IMR-90 (cell line): ENCODE results near the gene FBXL14. TPM values are rescaled to one million over a fixed set of nuclear protein-coding genes. Genes with fewer than 3 reads are reported as not detected.
A peak's percentile ranks its signal among the peaks of the same experiment; 100 is the strongest.

Source experiments
- ATAC-seq: fragments of 200-7000 bp; cut with Tn5 transposase; 2 replicates; pipeline ENCODE4 v1.9.1; 2020; ENCODE audit warnings: low read depth, mild to moderate bottlenecking, moderate library complexity
- BruUV-seq: library from RNA; stranded (reverse); fragments of 400-500 nt; replicated peaks from 2 replicates; lab custom pipeline; 2021; lab: Mats Ljungman, UMichigan
- CTCF ChIA-PET: fragments of 300-600 bp; formaldehyde crosslinking; extraction: SDS; loops from one replicate; lab custom pipeline; 2021; ENCODE audit warnings: antibody characterized with exemption; lab: Yijun Ruan, JAX
- POLR2A ChIA-PET: fragments of 300-600 bp; sonication (Branson Sonifier 250); formaldehyde crosslinking; loops from one replicate; lab custom pipeline; 2022; ENCODE audit warnings: antibody characterized with exemption; ENCODE audit not compliant: unreplicated experiment; lab: Charles Lee
- DNase-seq: peaks from one replicate; pipeline ENCODE4 v3.0.0; 2013
- H2AFZ ChIP-seq: replicated peaks from 2 replicates; pipeline ENCODE3; 2013; ENCODE audit warnings: low read length, mild to moderate bottlenecking; ENCODE audit not compliant: poor library complexity
- H2AK5ac ChIP-seq: 2 replicates; pipeline ENCODE4 v1.6.1; 2013; ENCODE audit warnings: low read depth, low read length, inconsistent platforms
- H2AK9ac ChIP-seq: replicated peaks from 2 replicates; pipeline ENCODE3; 2013; ENCODE audit warnings: mild to moderate bottlenecking, low read depth, low read length, moderate library complexity; ENCODE audit not compliant: poor library complexity
- H2BK120ac ChIP-seq: 2 replicates; pipeline ENCODE4 v1.6.1; 2013; ENCODE audit warnings: low read depth, low read length, inconsistent platforms
- H2BK15ac ChIP-seq: 3 replicates; pipeline ENCODE4 v1.6.1; 2013; ENCODE audit warnings: low read depth, low read length, inconsistent platforms
- H2BK20ac ChIP-seq: 2 replicates; pipeline ENCODE4 v1.6.1; 2013; ENCODE audit warnings: low read depth, mild to moderate bottlenecking, inconsistent platforms, low read length, moderate library complexity
- H2BK5ac ChIP-seq: 2 replicates; pipeline ENCODE4 v1.6.1; 2013; ENCODE audit warnings: mild to moderate bottlenecking, low read depth, low read length, inconsistent platforms; ENCODE audit not compliant: poor library complexity, severe bottlenecking
- H3K14ac ChIP-seq: replicated peaks from 2 replicates; pipeline ENCODE4 v1.6.1; 2013; ENCODE audit warnings: low read depth, low read length, inconsistent platforms
- H3K18ac ChIP-seq: 2 replicates; pipeline ENCODE4 v1.6.1; 2013; ENCODE audit warnings: low read depth, low read length, control low read depth
- H3K23ac ChIP-seq: 2 replicates; pipeline ENCODE4 v1.6.1; 2013; ENCODE audit warnings: low read depth, low read length, inconsistent platforms
- H3K27ac ChIP-seq: 2 replicates; pipeline ENCODE4 v1.5.1; 2013; ENCODE audit warnings: mild to moderate bottlenecking, control low read depth, low read length; ENCODE audit not compliant: insufficient read depth
- H3K27me3 ChIP-seq: 2 replicates; pipeline ENCODE4 v1.6.1; 2013; ENCODE audit warnings: low read length; ENCODE audit not compliant: control insufficient read depth, insufficient read depth
- H3K36me3 ChIP-seq: 2 replicates; pipeline ENCODE4 v1.6.1; 2013; ENCODE audit warnings: low read length, mixed read lengths; ENCODE audit not compliant: control insufficient read depth, insufficient read depth
- H3K4ac ChIP-seq: 2 replicates; pipeline ENCODE4 v1.6.1; 2013; ENCODE audit warnings: low read depth, low read length, inconsistent platforms
- H3K4me1 ChIP-seq: 2 replicates; pipeline ENCODE4 v1.6.1; 2013; ENCODE audit warnings: low read length, mixed read lengths; ENCODE audit not compliant: control insufficient read depth, insufficient read depth
- H3K4me2 ChIP-seq: 2 replicates; pipeline ENCODE4 v1.6.1; 2013; ENCODE audit warnings: low read depth, mild to moderate bottlenecking, control low read depth, low read length, moderate library complexity
- H3K4me3 ChIP-seq: 2 replicates; pipeline ENCODE4 v1.5.1; 2013; ENCODE audit warnings: low read depth, mild to moderate bottlenecking, control low read depth, low read length, moderate library complexity; ENCODE audit not compliant: insufficient read depth
- H3K56ac ChIP-seq: 2 replicates; pipeline ENCODE4 v1.6.1; 2013; ENCODE audit warnings: low read length, inconsistent platforms; ENCODE audit not compliant: insufficient read depth; ENCODE audit errors: extremely low read depth
- H3K79me1 ChIP-seq, 2 experiments: 2 replicates each; pipeline ENCODE4 v1.6.1; 2013; ENCODE audit warnings: low read length in 2 of 2, inconsistent platforms in 1 of 2, low read depth in 1 of 2
- H3K9ac ChIP-seq: 2 replicates; pipeline ENCODE4 v1.6.1; 2013; ENCODE audit warnings: low read depth, low read length, control low read depth
- H3K9me1 ChIP-seq: 2 replicates; pipeline ENCODE4 v1.6.1; 2013; ENCODE audit warnings: low read length, inconsistent platforms; ENCODE audit not compliant: insufficient read depth
- H3K9me3 ChIP-seq: 2 replicates; pipeline ENCODE4 v1.6.1; 2013; ENCODE audit warnings: low read length; ENCODE audit not compliant: control insufficient read depth, insufficient read depth
- H4K20me1 ChIP-seq: 2 replicates; pipeline ENCODE4 v1.6.1; 2013; ENCODE audit warnings: low read length, inconsistent platforms; ENCODE audit not compliant: insufficient read depth
- H4K5ac ChIP-seq: 2 replicates; pipeline ENCODE4 v1.6.1; 2013; ENCODE audit warnings: mild to moderate bottlenecking, low read depth, low read length, control low read depth
- H4K8ac ChIP-seq, 2 experiments: 2 replicates each; pipeline ENCODE4 v1.6.1; 2013; ENCODE audit warnings: low read depth in 2 of 2, low read length in 2 of 2, control low read depth in 1 of 2, inconsistent platforms in 1 of 2
- H4K91ac ChIP-seq: 2 replicates; pipeline ENCODE4 v1.6.1; 2013; ENCODE audit warnings: low read depth, low read length, inconsistent platforms; ENCODE audit not compliant: insufficient read depth
- BHLHE40 ChIP-seq: fragments of 150-350 bp; IDR thresholded peaks from 2 replicates; pipeline ENCODE4 v1.6.1; 2016; ENCODE audit warnings: mild to moderate bottlenecking, low read depth, low read length
- CEBPB ChIP-seq: IDR thresholded peaks from 2 replicates; pipeline ENCODE4 v1.6.1; 2012; ENCODE audit warnings: low read depth, low read length, improper control_type of control experiment
- CHD1 ChIP-seq: IDR thresholded peaks from 2 replicates; pipeline ENCODE4 v1.6.1; 2012; ENCODE audit warnings: low read depth, low read length, improper control_type of control experiment
- FOS ChIP-seq: fragments of 150-350 bp; IDR thresholded peaks from 2 replicates; pipeline ENCODE4 v1.6.1; 2016; ENCODE audit warnings: low read depth, low read length
- MAFK ChIP-seq: IDR thresholded peaks from 2 replicates; pipeline ENCODE4 v1.6.1; 2012; ENCODE audit warnings: low read depth, low read length, improper control_type of control experiment
- MAZ ChIP-seq: IDR thresholded peaks from 2 replicates; pipeline ENCODE4 v1.6.1; 2012; ENCODE audit warnings: low read depth, mild to moderate bottlenecking, low read length, improper control_type of control experiment, moderate library complexity, borderline replicate concordance
- MXI1 ChIP-seq: IDR thresholded peaks from 2 replicates; pipeline ENCODE4 v1.6.1; 2012; ENCODE audit warnings: low read depth, mild to moderate bottlenecking, low read length, moderate library complexity, borderline replicate concordance
- NFE2L2 ChIP-seq: fragments of 150-350 bp; IDR thresholded peaks from 2 replicates; pipeline ENCODE4 v1.6.1; 2016; ENCODE audit warnings: low read depth, mild to moderate bottlenecking, low read length
- POLR2A ChIP-seq: IDR thresholded peaks from 2 replicates; pipeline ENCODE4 v1.6.1; 2012; ENCODE audit warnings: mild to moderate bottlenecking, low read depth, low read length
- RAD21 ChIP-seq: IDR thresholded peaks from 2 replicates; pipeline ENCODE4 v1.6.1; 2012; ENCODE audit warnings: low read length, improper control_type of control experiment
- RCOR1 ChIP-seq: IDR thresholded peaks from 2 replicates; pipeline ENCODE4 v1.6.1; 2012; ENCODE audit warnings: mild to moderate bottlenecking, low read length, improper control_type of control experiment; ENCODE audit not compliant: insufficient replicate concordance
- RFX5 ChIP-seq: IDR thresholded peaks from 2 replicates; pipeline ENCODE4 v1.8.0; 2012; ENCODE audit warnings: low read depth, mild to moderate bottlenecking, low read length, moderate library complexity
- SMC3 ChIP-seq: fragments of 150-350 bp; IDR thresholded peaks from 2 replicates; pipeline ENCODE4 v1.6.1; 2016; ENCODE audit warnings: low read depth, mild to moderate bottlenecking, antibody characterized with exemption, low read length, moderate library complexity
- WGBS, 2 experiments: methylation state at CpG; one replicate each; pipeline versions ENCODE4 v1.1.5 to v1.1.7; 2013; ENCODE audit warnings: missing lambda C conversion rate in 2 of 2; ENCODE audit not compliant: insufficient read length in 1 of 2; ENCODE audit errors: extremely low coverage in 2 of 2; 5-methylcytosine and 5-hydroxymethylcytosine counted together
- dilution Hi-C: fragments of 300-500 bp; cut with HindIII; formaldehyde crosslinking; loops from one replicate; pipeline ENCODE4 v1.14.3; 2018; ENCODE audit warnings: low sequenced_read_pairs; ENCODE audit not compliant: unreplicated experiment
- in situ Hi-C: fragments of 300-500 bp; cut with MboI; formaldehyde crosslinking; loops from 3 replicates; pipeline ENCODE4 v1.14.3; 2019; ENCODE audit warnings: low sequenced_read_pairs, inconsistent platforms, mixed read lengths
- intact Hi-C: fragments of 100-400 bp; cut with micrococcal nuclease; formaldehyde crosslinking; loops from 2 replicates; pipeline ENCODE4 v1.10.0; 2022
- polyA plus RNA-seq, 3 experiments: library from polyadenylated mRNA; depleted of rRNA; stranded (reverse); fragments of >200 nt; gene quantifications; 2 replicates each; pipeline ENCODE4 v1.2.3, GENCODE V29; 2012; ENCODE audit warnings: low replicate concordance in 1 of 3
- total RNA-seq: library from RNA; depleted of rRNA; stranded (reverse); fragments of >200 nt; gene quantifications from 2 replicates; pipeline ENCODE4 v1.2.3, GENCODE V29; 2012
- TF ChIP-seq, protein P1 (sequence below): conservative IDR thresholded peaks from 2 replicates; pipeline ENCODE4 v1.5.1; 2012; ENCODE audit warnings: mild to moderate bottlenecking, low read depth, low read length, improper control_type of control experiment
- TF ChIP-seq, protein P2 (sequence below): fragments of 150-350 bp; IDR thresholded peaks from 2 replicates; pipeline ENCODE4 v1.6.1; 2017; ENCODE audit warnings: mild to moderate bottlenecking, antibody characterized with exemption, low read length, low read depth

FBXL14 gene
- total and polyA plus RNA-seq, 2 of the 4 experiments (the other 2 are of a cell fraction), result 4.7 to 7.3 TPM

DNA sequence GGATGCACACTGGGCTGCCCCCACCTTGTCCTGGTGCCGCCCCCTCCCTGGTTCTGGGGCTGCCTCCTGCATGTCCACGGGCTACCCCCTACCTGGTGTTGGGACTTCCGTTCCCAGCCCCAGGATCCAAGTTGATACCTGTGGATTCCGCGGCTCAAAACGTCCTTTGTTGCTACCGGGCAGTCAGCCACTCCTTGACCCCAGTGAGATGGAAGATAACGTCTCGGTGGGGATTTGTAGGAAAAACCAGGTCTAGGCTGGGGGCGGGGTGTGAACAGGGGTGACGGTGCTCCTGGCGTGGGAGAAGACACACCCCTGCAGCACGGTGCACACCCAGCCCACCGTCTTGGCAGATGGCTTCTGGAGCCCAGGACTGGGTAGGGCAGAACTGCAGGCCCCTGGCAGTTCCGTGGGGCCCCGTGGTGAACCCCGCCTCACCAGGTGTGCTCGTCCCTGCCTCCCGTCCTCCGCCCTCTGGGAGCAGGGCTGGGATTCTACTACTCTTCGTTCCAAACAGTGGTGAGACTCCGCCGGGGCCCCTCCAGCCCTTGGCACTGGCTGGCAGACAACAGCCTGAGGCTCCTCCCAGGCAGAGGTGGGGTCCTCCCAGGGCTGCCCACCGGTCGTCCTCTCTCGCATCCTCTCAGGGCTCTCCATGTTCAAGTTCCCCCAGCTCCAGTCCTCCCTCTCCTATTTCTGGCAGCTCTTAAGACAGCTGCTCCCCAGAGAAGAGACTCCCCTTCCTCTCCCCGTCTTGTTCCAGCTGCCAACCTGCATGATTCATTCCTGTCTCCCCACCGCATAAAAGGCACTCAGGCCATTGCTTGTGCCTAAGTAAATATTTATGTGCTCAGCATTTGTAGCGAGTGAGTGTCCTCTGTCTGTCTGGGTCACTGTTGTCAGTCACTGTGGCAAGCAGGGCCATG is 75.5 kb downstream of the FBXL14 start:
- 64% methylated on average over 15 of the region's 29 CpGs; no CpG with 5 or more reads in 1 of the 2 experiments for WGBS, 2 experiments
- TF ChIP-seq SMC3 (no peak), RCOR1 (peak; percentile 71), CHD1 (no peak), MAFK (peak; percentile 59), FOS (peak; percentile 79), BHLHE40 (peak; percentile 49; the same call in 1 of the 2 replicates), MXI1 (no peak), RAD21 (no peak), RFX5 (no peak), MAZ (no peak), NFE2L2 (no peak), POLR2A (no peak), CEBPB (no peak)
- TF ChIP-seq, protein P1, sequence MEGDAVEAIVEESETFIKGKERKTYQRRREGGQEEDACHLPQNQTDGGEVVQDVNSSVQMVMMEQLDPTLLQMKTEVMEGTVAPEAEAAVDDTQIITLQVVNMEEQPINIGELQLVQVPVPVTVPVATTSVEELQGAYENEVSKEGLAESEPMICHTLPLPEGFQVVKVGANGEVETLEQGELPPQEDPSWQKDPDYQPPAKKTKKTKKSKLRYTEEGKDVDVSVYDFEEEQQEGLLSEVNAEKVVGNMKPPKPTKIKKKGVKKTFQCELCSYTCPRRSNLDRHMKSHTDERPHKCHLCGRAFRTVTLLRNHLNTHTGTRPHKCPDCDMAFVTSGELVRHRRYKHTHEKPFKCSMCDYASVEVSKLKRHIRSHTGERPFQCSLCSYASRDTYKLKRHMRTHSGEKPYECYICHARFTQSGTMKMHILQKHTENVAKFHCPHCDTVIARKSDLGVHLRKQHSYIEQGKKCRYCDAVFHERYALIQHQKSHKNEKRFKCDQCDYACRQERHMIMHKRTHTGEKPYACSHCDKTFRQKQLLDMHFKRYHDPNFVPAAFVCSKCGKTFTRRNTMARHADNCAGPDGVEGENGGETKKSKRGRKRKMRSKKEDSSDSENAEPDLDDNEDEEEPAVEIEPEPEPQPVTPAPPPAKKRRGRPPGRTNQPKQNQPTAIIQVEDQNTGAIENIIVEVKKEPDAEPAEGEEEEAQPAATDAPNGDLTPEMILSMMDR, result no peak
- TF ChIP-seq, protein P2, sequence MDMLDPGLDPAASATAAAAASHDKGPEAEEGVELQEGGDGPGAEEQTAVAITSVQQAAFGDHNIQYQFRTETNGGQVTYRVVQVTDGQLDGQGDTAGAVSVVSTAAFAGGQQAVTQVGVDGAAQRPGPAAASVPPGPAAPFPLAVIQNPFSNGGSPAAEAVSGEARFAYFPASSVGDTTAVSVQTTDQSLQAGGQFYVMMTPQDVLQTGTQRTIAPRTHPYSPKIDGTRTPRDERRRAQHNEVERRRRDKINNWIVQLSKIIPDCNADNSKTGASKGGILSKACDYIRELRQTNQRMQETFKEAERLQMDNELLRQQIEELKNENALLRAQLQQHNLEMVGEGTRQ, result no peak

More for the DNA sequence above, 75.5 kb downstream of the FBXL14 start:
- Histone ChIP-seq H2BK20ac (peak overlapping the region; percentile 69; the same call in 1 of the 2 replicates), H2AK9ac (peak overlapping the region; percentile 22), H3K4me2 (peak overlapping the region; percentile 32), H3K9me1 (peaks cover 8% of the 10 kb centered on the region), H3K4me1 (peaks cover 16% of the 10 kb centered on the region), H2AK5ac (peak overlapping the region; percentile 84), H3K23ac (no peak overlapping the region), H3K4me3 (no peak overlapping the region), H4K8ac (0 out of 4 replicates have a peak overlapping the region, but pooled peaks of 1 of the 2 experiments have one; percentile 6), H3K9ac (no peak overlapping the region), H4K5ac (no peak overlapping the region), H4K20me1 (no peaks in the 10 kb centered on the region), H4K91ac (peak overlapping the region; percentile 43; the same call in 1 of the 2 replicates), H3K27ac (no peak overlapping the region), H2BK5ac (no peak overlapping the region), H2BK120ac (peak overlapping the region; percentile 73), H2AFZ (no peak overlapping the region), H3K79me1 (0 out of 4 replicates have a peak, but pooled peaks cover 0 to 5% of the 10 kb centered on the region in 2 experiments), H3K36me3 (no peaks in the 10 kb centered on the region), H3K14ac (0 out of 2 replicates have a peak overlapping the region, but pooled peaks have one; percentile 39), H3K9me3 (no peaks in the 10 kb centered on the region), H3K27me3 (no peaks in the 10 kb centered on the region), H3K4ac (peak overlapping the region; percentile 74), H3K18ac (no peak overlapping the region), H2BK15ac (0 out of 3 replicates have a peak overlapping the region, but pooled peaks have one; percentile 68), H3K56ac (no peak overlapping the region)
- intact Hi-C loops (no loop called here), in situ Hi-C loops (no loop called here), dilution Hi-C loops (no loop called here)
- no TSS peak for BruUV-seq
- DNase-seq (peak; percentile 91), ATAC-seq (peak; percentile 89)
- ChIA-PET CTCF (interaction anchor here (0.6 to 1.2 kb wide), 3 partner anchors 7 to 401 kb away, joined by 3 to 4 read pairs (median 3); no protein-coding TSS in a partner anchor), POLR2A (interaction anchor here (0.5 kb wide), 1 partner anchor 46 kb away, joined by 4 read pairs; no protein-coding TSS in a partner anchor)
